GM12878 (cell line): ENCODE results near the gene VAT1.

ENCODE experiments used
- ATF3 ChIP-seq: IDR thresholded peaks from 2 replicates; pipeline ENCODE4 v1.6.1; 2011; ENCODE audit warnings: low read depth, mild to moderate bottlenecking, low read length, moderate library complexity, borderline replicate concordance; ENCODE audit errors: extremely low read depth
- BHLHE40 ChIP-seq, 2 experiments: fragments of 450-650 bp in 1 of 2; IDR thresholded peaks; 2 replicates each; pipeline ENCODE4 v1.6.1; 2011 to 2017; ENCODE audit warnings: low read depth in 2 of 2, borderline replicate concordance in 1 of 2, improper control_type of control experiment in 1 of 2, low read length in 1 of 2, mild to moderate bottlenecking in 1 of 2
- CTCF ChIP-seq, 3 experiments: IDR thresholded peaks in 2 of 3; conservative IDR thresholded peaks in 1 of 3; 2 replicates each; pipeline ENCODE4 v1.5.1; 2011; ENCODE audit warnings: low read depth in 3 of 3, low read length in 3 of 3, mild to moderate bottlenecking in 3 of 3, control low read depth in 2 of 3, moderate library complexity in 2 of 3, inconsistent platforms in 1 of 3, mixed read lengths in 1 of 3; ENCODE audit not compliant: control insufficient read depth in 2 of 3, insufficient read depth in 1 of 3; ENCODE audit errors: extremely low read depth in 1 of 3
- E2F8 ChIP-seq: fragments of 450-650 bp; IDR thresholded peaks from 2 replicates; pipeline ENCODE4 v1.6.1; 2018; ENCODE audit warnings: mild to moderate bottlenecking, low read depth, moderate library complexity; ENCODE audit not compliant: partially characterized antibody
- FOS ChIP-seq: IDR thresholded peaks from 3 replicates; pipeline ENCODE4 v1.6.1; 2011; ENCODE audit warnings: borderline replicate concordance; ENCODE audit not compliant: insufficient read length; ENCODE audit errors: extremely low read depth
- FOXM1 ChIP-seq: IDR thresholded peaks from 2 replicates; pipeline ENCODE4 v1.6.1; 2012; ENCODE audit warnings: low read depth, mild to moderate bottlenecking, inconsistent platforms, low read length, moderate library complexity
- IRF3 ChIP-seq: fragments of 450-650 bp; IDR thresholded peaks from 2 replicates; pipeline ENCODE4 v1.6.1; 2014; ENCODE audit warnings: mild to moderate bottlenecking
- MLLT1 ChIP-seq: fragments of 450-650 bp; IDR thresholded peaks from 2 replicates; pipeline ENCODE4 v1.6.1; 2016; ENCODE audit warnings: mild to moderate bottlenecking
- MYC ChIP-seq: IDR thresholded peaks from 2 replicates; pipeline ENCODE4 v1.6.1; 2011; ENCODE audit warnings: mild to moderate bottlenecking, low read length, moderate library complexity, inconsistent platforms; ENCODE audit not compliant: insufficient read depth, insufficient replicate concordance, insufficient read length, severe bottlenecking
- NFXL1 ChIP-seq: fragments of 450-650 bp; IDR thresholded peaks from 2 replicates; pipeline ENCODE4 v1.6.1; 2017; ENCODE audit warnings: antibody characterized with exemption, mild to moderate bottlenecking, borderline replicate concordance
- NRF1 ChIP-seq: conservative IDR thresholded peaks from 2 replicates; pipeline ENCODE4 v1.6.1; 2011; ENCODE audit warnings: mild to moderate bottlenecking, low read depth, low read length, improper control_type of control experiment
- POLR2A ChIP-seq: IDR thresholded peaks from 2 replicates; pipeline ENCODE4 v1.6.1; 2011; ENCODE audit warnings: low read depth, mild to moderate bottlenecking, low read length
- TAF1 ChIP-seq: IDR thresholded peaks from 2 replicates; pipeline ENCODE4 v1.6.1; 2011; ENCODE audit warnings: mild to moderate bottlenecking, low read depth, low read length, borderline replicate concordance
- ZNF24 ChIP-seq: fragments of 450-650 bp; IDR thresholded peaks from 2 replicates; pipeline ENCODE4 v1.6.1; 2017; ENCODE audit warnings: antibody characterized with exemption, mild to moderate bottlenecking

GRCh38 chr17:43040655-43041054, 18.5 kb upstream of the VAT1 start:
- no peak for TF ChIP-seq FOXM1
- TF ChIP-seq CTCF (IDR thresholded peaks at IDR 0.05 in 2 of 3, conservative IDR thresholded peaks at IDR 0.05 in 1 of 3; ENCODE audit: control insufficient read depth in 2 of 3, extremely low read depth in 1 of 3, insufficient read depth in 1 of 3, low read depth in 3 of 3, low read length in 3 of 3) = no peak
- TF ChIP-seq FOS = no peak
- TF ChIP-seq NFXL1 = no peak
- no peak for TF ChIP-seq IRF3
- TF ChIP-seq TAF1 = no peak
- no peak for TF ChIP-seq MLLT1
- no peak for TF ChIP-seq POLR2A
- no peak for TF ChIP-seq BHLHE40 (IDR thresholded peaks at IDR 0.05; ENCODE audit: borderline replicate concordance in 1 of 2, low read depth in 2 of 2, low read length in 1 of 2)
- no peak for TF ChIP-seq MYC
- TF ChIP-seq E2F8 = no peak
- TF ChIP-seq NRF1 = no peak
- no peak for TF ChIP-seq ATF3
- TF ChIP-seq ZNF24 = no peak
